SK-N-MC (cell line): ENCODE data around the gene SCYGR6.

Source experiments
- DNase-seq: peaks from one replicate; pipeline ENCODE4 v3.0.0-alpha.2; 2011; ENCODE audit warnings: low read depth, low spot score
- H3K27ac ChIP-seq: fragments of 200-600 bp; sonication (generic); 2 replicates; pipeline ENCODE4 v1.5.1; 2016; ENCODE audit warnings: mixed run types
- H3K36me3 ChIP-seq: fragments of 200-600 bp; sonication (generic); 2 replicates; pipeline ENCODE4 v1.6.1; 2017; ENCODE audit warnings: antibody characterized with exemption, low read length, mixed read lengths; ENCODE audit not compliant: insufficient read depth
- H3K4me3 ChIP-seq: fragments of 200-600 bp; sonication (generic); 2 replicates; pipeline ENCODE4 v1.5.1; 2016
- H3K9ac ChIP-seq: fragments of 200-600 bp; sonication (generic); 2 replicates; pipeline ENCODE4 v1.8.0; 2017; ENCODE audit warnings: mixed run types, mixed read lengths; ENCODE audit not compliant: insufficient read length
- H3K9me3 ChIP-seq: fragments of 200-600 bp; sonication (generic); 2 replicates; pipeline ENCODE4 v1.6.1; 2017; ENCODE audit warnings: low read depth, mild to moderate bottlenecking, antibody characterized with exemption, low read length, moderate library complexity, mixed read lengths
- EZH2 ChIP-seq: fragments of 200-600 bp; sonication (generic); IDR thresholded peaks from one replicate; pipeline ENCODE4 v1.6.1; 2017; ENCODE audit warnings: antibody characterized with exemption
- FOXP2 ChIP-seq: optimal IDR thresholded peaks from 2 replicates; pipeline ENCODE3; 2011; ENCODE audit warnings: mild to moderate bottlenecking, moderate library complexity; ENCODE audit not compliant: insufficient read depth; ENCODE audit errors: extremely low read length, control extremely low read depth
- POLR2AphosphoS5 ChIP-seq: IDR thresholded peaks from 2 replicates; pipeline ENCODE4 v1.6.1; 2012; ENCODE audit warnings: mild to moderate bottlenecking, low read depth, low read length, borderline replicate concordance

The SCYGR6 gene

DNA sequence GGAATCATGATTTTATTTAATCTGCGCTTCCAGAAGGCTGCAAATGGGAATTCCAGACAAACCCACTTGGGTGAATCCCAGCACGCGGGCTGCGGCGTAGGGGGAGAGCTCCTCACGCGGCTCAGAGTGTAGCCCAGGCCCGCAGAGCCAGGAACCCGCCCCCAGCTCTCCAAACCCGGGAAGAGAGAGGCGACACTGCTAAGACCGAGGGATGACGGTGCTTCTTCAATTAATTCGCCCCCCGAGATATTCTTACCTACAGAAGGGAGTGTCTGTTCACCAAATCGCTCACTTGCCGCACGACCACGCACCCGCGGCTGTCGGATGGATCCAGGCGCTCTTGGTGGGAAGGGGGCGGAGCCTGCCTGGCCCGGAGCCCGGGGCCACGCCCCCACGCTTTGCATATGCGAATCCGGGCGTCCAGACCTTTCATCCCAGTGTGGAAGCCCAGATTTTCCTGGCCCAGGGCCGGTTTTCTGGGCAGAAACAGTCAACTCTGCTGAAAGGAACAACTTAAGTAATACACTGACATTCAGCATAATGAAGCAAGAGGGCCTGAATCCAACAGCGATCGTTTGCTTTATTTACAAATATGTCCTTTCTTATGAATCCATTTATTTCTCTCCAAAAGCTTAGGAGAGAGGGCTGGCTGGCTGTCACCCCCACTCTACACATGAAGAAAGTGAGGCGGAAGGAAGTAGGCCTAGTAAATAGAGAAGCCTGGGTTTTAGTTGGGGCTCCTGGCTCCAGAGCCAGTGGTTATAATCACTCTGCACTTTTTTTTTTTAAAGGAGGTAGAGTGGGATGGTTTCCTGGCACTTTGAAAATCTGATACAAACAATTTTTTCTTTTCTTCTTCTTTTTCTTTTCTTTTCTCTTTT lies 6.6 kb downstream of the SCYGR6 start, which contains the start of gene SLC19A3:
TSS of gene SLC19A3 (minus strand) at position 342 of the 881 bp plus-strand sequence. CDS start 15,710 bp downstream, outside the sequence.
- H3K4me3 ChIP-seq, result peak within 1 kb of the TSS; percentile 76
- no peak within 1 kb of the TSS for H3K27ac ChIP-seq
- no peak for DNase-seq
- H3K9me3 ChIP-seq, result no peaks in the 10 kb centered on the region
- H3K36me3 ChIP-seq, result no peaks in the 10 kb centered on the region
- H3K9ac ChIP-seq, result peak within 1 kb of the TSS; percentile 24
- no peak for TF ChIP-seq FOXP2
- TF ChIP-seq POLR2AphosphoS5, result no peak
- no peak for TF ChIP-seq EZH2

DNA sequence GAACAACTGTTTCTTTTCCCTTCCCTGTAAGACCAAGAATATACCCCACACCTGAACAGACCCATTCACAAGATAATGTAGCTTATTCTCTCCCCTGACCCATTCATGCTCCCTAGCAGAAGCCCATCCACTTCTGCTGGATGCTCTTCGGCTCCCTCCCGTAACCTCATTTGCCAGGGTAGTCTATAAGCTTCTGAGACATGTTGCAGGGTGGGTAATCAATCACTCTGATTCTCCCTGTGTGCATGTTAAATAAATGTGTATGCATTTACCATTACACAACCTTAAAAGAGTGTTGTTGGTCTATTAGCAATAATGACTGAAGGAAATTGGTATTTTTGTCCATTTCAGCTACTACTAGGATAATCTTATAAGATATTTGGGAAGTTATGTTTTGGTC lies 8.1 kb downstream of the SCYGR6 start:
- Histone ChIP-seq H3K4me3 (no peak overlapping the region), H3K9me3 (no peaks in the 10 kb centered on the region), H3K36me3 (no peaks in the 10 kb centered on the region), H3K27ac (no peak overlapping the region), H3K9ac (no peak overlapping the region)
- no peak for TF ChIP-seq FOXP2
- TF ChIP-seq EZH2, result no peak
- no peak for TF ChIP-seq POLR2AphosphoS5
- DNase-seq, result no peak

DNA sequence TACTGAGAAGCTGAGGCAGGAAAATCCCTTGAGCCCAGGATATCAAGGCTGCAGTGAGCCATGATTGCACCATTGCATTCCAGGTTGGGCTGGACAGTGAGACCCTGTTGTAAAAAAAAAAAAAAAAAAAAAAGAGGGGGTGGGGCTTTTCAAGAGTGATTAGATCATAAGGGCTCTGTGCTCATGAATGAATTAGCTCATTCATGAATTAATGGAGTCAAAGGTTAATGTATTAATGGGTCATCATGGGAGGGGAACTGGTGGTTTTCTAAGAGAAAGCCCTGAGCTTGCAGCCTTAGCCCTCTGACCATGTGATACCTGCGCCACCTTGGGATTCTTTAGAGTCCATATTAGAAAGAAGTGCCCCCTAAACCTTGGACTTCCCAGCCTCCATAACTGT lies 11.3 kb downstream of the SCYGR6 start:
- no peak for DNase-seq
- Histone ChIP-seq H3K4me3 (no peak overlapping the region), H3K9ac (no peak overlapping the region), H3K36me3 (no peaks in the 10 kb centered on the region), H3K27ac (no peak overlapping the region), H3K9me3 (no peaks in the 10 kb centered on the region)
- TF ChIP-seq FOXP2 (no peak), EZH2 (no peak), POLR2AphosphoS5 (no peak)

DNA sequence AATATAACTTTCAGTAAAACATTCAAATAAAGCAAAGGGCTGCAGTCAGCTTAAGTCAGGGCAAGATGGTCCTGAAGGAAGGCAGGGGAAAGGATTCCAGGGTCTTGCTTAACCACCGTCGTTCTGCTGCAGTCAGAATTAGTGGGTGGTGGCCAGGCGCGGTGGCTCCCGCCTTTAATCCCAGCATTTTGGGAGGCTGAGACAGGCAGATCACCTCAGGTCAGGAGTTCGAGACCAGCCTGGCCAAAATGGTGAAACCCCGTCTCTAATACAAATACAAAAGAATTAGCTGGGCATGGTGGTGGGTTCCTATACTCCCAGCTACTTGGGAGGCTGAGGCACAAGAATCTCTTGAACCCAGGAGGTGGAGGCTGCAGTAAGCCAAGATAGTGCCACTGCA lies 13.6 kb downstream of the SCYGR6 start:
- no peak for DNase-seq
- H3K9me3 ChIP-seq, result no peaks in the 10 kb centered on the region
- H3K4me3 ChIP-seq, result no peak overlapping the region

DNA sequence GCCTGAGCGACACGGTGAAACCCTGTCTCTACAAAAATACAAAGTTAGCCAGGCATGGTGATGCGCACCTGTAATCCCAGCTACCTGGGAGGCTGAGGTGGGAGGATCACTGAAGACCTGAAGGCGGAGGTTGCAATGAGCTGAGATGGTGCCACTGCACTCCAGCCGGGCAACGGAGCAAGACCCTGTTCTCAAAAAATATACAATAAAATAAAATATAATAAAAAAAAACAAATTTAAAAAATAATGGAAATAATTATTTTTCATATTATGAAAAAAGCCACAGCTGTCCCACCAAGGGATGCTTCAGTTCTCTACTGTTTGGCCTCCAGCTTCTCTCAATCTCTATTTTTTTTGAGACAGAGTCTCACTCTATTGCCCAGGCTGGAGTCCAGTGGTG lies 17.2 kb downstream of the SCYGR6 start:
- TF ChIP-seq EZH2, result no peak
- no peak for TF ChIP-seq FOXP2
- TF ChIP-seq POLR2AphosphoS5, result no peak
- no peaks in the 10 kb centered on the region for H3K36me3 ChIP-seq
- DNase-seq, result no peak
- H3K9ac ChIP-seq, result no peak overlapping the region
- no peak overlapping the region for H3K4me3 ChIP-seq
- H3K9me3 ChIP-seq, result no peaks in the 10 kb centered on the region
- H3K27ac ChIP-seq, result no peak overlapping the region

More for the DNA sequence above, 13.6 kb downstream of the SCYGR6 start:
- TF ChIP-seq POLR2AphosphoS5 (no peak), FOXP2 (no peak), EZH2 (no peak)
- Histone ChIP-seq H3K27ac (no peak overlapping the region), H3K9ac (no peak overlapping the region), H3K36me3 (no peaks in the 10 kb centered on the region)

DNA sequence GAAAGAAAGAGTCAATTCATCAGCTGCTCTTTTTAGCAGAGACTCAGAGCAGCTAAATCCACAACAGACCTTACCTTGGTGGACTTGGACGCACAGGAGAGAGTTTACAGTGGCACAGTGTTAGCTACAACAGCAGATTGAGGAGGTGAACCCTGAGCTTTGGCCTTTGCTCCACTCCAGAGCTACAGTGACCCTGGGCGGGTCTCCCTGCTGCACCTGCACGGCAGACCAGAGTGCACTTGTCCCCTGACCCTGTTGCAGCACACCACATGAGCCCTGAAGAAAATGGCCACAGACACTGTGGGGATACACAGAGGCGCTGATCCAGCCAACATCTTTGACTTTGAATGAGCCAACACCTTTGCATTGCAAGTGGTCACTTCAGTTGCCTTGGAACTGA lies 17.7 kb downstream of the SCYGR6 start:
- Histone ChIP-seq H3K9me3 (no peaks in the 10 kb centered on the region), H3K36me3 (no peaks in the 10 kb centered on the region), H3K9ac (no peak overlapping the region), H3K27ac (no peak overlapping the region), H3K4me3 (no peak overlapping the region)
- TF ChIP-seq FOXP2 (no peak), EZH2 (no peak), POLR2AphosphoS5 (no peak)
- DNase-seq, result no peak

DNA sequence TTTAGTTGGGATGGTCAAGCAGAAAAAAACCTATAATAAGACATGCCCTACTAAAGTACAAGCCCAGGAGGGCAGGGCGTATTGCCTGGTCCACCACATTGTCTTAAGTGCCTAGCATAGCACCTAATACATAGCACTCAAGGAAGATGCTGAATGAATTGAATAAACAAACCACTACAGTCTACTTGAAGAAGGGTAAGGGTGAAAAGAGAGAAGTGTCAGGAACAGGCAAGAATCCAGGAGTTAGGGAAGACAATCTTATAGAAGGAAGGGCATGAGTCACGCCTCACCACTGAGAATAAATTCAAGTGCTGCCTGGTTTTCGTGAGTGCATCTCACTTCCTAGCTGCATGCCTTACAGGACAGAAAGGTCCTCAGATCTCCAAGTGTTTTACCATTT lies 20.6 kb downstream of the SCYGR6 start:
- no peak for TF ChIP-seq POLR2AphosphoS5
- TF ChIP-seq FOXP2, result no peak
- no peak for TF ChIP-seq EZH2
- H3K9me3 ChIP-seq, result no peaks in the 10 kb centered on the region
- no peak for DNase-seq
- H3K27ac ChIP-seq, result no peak overlapping the region
- no peak overlapping the region for H3K9ac ChIP-seq
- no peak overlapping the region for H3K4me3 ChIP-seq
- no peaks in the 10 kb centered on the region for H3K36me3 ChIP-seq

DNA sequence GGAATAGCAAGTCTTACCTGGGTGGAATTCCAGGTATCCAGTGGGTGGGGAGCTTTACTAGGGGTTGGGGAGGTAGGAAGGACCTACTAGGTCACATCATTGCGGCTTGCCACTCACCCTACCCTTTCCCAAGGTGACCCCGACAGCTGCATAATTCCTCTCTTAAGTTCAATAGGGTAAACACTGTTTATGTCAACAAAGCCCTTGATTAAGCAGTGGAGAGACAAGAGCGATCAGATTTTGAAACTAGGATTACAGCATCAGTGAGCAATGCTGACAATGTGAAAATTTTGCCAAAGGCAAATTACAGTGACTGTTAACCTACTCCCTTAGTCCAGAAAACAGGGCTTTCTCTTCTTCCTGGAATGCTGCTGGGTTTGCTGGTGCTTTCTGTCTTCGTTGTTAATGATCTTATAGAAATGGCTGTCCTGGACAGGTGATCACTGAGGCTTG lies 21.3 kb downstream of the SCYGR6 start:
- Histone ChIP-seq H3K4me3 (no peak overlapping the region), H3K9me3 (no peaks in the 10 kb centered on the region), H3K9ac (no peak overlapping the region), H3K36me3 (no peaks in the 10 kb centered on the region), H3K27ac (no peak overlapping the region)
- TF ChIP-seq FOXP2, result no peak
- no peak for TF ChIP-seq POLR2AphosphoS5
- no peak for TF ChIP-seq EZH2
- no peak for DNase-seq

DNA sequence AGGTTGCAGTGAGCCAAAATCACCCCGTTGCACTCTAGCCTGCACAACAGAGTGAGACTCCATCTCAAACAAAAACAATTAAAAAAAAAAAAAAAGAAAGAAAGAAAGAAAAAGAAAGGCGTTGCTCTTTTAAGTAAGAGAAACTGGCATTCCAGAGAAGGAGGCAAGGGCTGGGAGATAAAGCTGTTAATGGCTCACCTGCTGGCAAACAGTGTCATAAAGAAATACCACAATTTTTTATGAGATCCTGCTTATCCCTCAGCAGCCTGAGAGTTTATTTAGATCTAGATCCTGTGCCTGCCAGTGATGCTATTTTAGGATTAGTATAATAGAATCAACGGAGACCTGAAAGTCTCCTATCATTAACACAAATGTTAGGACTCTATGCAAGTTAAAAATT lies 23.0 kb downstream of the SCYGR6 start:
- Histone ChIP-seq H3K27ac (no peak overlapping the region), H3K9me3 (no peaks in the 10 kb centered on the region), H3K36me3 (no peaks in the 10 kb centered on the region), H3K9ac (no peak overlapping the region), H3K4me3 (no peak overlapping the region)
- no peak for TF ChIP-seq FOXP2
- no peak for TF ChIP-seq EZH2
- no peak for TF ChIP-seq POLR2AphosphoS5
- no peak for DNase-seq
